GM21576 (cell line): ENCODE data around the gene ATRNL1.
"Not testable (repeated sequence)": the region's sequence is repeated elsewhere in the genome, so short reads cannot be mapped to it uniquely, and the experiment has no call there.

Source experiments
- ATAC-seq: cut with Tn5 transposase; IDR thresholded peaks from one replicate; pipeline ENCODE4 v1.9.1; 2021; ENCODE audit warnings: mild to moderate bottlenecking, moderate library complexity; ENCODE audit not compliant: unreplicated experiment

The ATRNL1 gene

DNA sequence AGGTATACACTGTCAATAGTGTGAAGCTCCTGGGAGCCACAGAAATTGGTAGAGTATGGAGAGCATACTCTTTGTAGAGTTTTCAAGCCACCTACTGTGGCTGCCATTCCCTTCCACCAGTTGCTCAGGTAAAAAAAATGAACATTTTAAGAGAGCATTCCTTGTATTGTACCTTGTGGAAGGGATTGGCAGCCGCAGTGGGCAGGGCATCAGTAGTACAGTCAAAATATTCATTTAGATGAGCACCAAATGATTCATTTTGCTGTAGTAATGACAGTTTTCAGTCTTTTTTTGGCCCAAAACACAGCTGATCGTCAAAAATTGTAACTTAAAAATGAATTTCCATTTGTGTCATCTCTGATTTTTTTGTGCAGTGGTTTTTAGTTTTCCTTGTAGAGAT is 304.9 kb downstream of the ATRNL1 start:
- ATAC-seq: no peak

DNA sequence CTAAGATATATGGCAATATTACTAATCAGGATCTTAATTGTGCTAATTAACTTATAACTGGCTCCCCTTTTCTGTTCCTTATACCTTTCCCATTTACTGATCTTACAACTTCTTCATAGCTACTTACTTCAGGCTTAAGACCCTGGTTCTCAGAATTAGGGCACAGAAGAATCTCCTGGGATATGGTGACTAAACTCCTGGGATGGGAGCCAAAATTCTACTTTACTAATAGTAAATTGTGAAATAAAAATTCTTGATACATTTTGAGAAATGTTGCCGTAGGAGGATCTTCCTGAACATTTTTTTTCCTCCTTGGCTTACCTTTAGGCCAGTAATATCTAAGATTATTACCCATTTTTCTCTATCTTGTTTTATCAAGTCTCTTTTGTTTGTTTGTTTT is 309.5 kb downstream of the ATRNL1 start:
- ATAC-seq: no peak

DNA sequence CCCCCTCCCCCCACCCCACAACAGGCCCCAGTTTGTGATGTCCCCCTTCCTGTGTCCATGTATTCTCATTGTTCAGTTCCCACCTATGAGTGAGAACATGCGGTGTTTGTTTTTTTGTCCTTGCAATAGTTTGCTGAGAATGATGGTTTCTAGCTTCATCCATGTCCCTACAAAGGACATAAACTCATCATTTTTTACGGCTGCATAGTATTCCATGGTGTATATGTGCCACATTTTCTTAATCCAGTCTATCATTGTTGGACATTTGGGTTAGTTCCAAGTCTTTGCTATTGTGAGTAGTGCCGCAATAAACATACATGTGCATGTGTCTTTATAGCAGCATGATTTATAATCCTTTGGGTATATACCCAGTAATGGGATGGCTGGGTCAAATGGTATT is 312.7 kb downstream of the ATRNL1 start:
- not testable (repeated sequence) for ATAC-seq

DNA sequence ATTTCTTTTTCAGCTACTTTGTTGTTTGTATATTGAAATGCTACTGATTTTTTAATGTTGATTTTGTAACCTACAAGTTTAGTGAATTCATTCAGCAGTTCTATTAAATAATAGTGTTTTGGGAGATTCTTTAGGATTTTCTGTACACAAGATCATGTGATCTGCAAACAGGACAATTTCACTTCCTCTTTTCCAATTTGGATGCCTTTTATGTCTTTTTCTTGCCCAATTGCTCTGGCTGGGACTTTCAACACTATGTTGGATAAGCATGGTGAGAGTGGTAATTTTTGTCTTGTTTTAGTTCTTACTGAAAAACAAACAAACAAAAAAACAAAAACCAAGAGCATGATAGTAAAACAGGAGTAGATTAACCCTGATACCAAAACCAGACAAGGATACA is 316.2 kb downstream of the ATRNL1 start:
- no peak for ATAC-seq

DNA sequence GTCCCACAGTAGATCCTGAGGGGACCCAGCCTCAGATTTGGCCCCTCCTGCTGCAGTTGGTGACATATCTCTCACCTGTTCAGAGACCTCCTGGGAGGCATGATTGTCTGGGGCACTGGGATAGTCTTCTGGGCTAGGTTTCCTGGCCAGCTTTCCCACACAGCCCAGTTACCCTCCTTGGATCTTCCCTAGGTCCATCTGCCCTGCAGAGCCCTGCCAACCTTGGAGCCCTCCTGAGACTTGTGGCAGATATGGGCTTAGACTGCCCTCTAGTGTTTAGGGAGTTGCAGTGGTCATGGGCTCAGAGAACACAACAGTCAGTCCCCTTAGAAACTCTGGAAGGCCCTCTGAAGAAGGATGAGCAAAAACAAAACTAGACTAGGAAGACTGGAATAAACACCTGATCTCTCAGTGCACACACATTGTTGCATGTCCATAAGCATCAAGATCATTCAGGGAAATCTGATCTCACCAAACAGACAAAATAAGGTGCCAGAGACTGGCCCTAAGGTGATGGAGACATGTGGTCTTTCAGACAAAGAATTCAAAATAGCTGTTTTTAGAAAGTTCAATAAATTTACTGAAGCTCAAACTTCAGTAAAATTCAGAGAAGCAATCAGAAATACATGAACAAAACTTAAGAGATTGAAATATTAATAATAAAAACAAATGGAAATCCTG is 324.6 kb downstream of the ATRNL1 start:
- peak; percentile 96 for ATAC-seq

DNA sequence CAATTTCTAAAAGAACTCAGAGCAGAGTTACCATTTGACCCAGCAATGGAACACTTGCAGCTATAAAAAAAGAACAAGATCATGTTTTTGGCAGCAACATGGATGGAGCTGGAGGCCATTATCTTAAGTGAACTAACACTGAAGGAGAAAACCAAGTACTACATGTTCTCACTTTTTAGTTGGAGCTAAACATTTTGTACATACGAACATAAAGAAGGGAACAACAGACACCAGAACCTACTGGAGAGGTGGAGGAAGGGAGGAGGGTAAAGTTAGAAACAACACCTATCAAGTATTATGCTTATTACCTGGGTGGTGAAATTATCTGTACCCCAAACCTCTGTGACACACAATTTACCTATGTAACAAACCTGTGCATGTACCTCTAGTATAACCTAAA is 329.5 kb downstream of the ATRNL1 start:
- ATAC-seq: no peak

DNA sequence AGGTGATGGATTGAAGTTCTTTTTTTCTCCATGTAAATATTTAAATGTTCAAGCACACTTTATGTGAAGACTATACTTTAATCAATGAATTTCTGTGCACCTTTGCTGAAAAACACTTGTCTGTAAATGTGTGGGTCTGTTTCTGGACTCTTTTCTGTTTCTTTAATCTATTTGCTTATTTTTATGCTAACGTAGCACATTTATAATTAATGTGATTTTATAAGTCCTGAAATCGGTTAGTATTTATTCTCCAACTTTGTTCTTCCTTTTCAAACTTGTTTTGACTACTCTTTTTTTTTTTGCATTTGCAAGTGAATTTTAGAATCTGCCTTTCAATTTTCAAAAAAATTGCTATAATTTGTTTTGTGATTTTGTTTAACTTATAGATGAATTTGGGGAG is 334.4 kb downstream of the ATRNL1 start:
- ATAC-seq: no peak

DNA sequence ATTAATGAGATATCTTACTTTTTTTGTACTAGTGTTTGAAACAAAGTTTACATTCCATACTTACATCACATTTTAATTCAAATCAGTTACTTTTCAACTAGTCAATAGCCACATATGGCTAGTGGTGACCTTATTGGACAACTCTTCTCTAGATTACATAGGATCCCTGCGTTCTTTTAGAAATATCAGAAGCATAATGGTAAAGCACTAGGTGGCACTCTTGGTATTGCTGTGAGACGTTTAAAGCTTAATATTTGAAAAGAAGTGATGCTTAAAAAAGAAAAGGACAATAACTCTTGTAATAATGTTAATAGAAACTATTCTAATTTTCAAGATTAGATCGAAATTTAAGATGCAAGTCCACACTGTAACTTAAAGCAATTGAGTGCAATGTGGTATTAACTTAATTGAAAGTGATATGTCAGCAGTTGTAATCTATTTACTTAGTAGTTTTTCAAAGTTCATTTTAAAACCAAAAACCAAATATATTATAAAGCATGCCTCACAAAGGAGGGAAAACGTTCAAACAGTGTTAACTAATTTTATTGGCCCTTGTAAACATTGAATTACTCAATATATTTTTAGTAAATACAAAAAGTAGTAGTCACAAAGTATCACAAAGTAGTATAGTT is 339.1 kb downstream of the ATRNL1 start:
- ATAC-seq: no peak

DNA sequence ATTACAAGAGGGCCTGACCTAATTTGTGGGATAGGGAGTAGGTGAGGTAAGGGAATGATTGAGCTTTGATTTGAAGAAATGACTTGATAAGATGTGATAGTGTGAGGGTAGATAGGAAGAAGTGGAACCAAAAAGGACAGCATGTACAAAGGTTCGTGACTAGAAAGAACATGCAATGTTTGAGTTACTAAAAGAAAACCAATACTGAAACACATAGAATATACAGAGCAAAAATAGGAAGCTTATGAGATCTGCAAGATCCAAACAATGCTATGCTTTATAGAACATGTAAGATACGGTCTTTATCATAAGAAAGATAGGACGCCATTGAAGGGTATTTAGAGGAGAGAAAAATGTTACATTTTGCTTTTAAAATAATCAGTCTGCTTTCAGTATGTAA is 343.8 kb downstream of the ATRNL1 start:
- ATAC-seq: no peak

DNA sequence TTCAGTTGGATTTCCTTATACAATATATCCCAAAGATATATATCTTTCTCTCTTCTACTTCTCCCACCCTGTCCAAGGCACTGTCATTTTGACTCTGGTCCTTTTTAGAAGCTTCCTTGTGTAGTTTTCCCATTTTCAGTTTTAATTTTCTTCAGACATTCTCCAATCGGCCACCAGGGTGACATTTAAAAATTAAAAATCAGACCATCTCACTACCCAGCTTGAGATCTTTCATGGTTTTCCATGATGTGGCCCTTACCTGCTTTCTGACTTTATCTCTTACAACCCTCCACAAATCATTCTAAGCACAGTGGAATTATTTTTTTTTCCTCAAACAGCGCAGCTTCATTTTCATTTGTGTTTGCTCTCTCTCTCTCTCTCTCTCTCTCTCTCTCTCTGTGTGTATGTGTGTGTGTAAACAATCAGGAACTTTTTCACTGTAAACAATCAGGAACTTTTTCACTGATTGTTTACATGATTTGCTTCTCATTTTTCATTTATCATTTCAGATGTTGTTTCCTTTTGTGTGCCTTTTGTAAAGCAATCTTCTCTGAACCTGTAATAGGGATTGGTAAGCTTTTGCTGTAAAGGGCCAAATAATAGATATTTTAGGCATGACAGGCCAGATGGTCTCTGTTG is 348.9 kb downstream of the ATRNL1 start:
- no peak for ATAC-seq

DNA sequence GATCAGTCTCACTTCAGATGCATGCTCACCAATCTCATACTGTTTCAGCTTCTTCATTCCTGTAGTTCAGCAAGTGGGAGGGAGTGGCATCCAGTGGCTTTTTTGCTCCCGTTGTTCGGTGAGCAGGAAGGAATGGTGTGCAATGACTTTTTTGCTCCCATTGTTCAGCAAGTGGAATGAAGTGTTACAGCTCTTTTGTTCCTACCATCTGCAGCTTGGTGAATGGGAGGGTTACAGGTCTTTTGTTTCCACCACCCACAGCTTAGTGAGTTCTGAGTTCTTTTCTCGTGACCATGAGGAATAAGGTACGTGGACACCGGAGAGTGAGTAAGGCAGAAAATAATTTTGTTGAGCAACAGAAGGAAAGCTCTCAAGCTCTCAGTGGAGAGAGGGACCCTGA is 363.6 kb downstream of the ATRNL1 start:
- no peak for ATAC-seq

DNA sequence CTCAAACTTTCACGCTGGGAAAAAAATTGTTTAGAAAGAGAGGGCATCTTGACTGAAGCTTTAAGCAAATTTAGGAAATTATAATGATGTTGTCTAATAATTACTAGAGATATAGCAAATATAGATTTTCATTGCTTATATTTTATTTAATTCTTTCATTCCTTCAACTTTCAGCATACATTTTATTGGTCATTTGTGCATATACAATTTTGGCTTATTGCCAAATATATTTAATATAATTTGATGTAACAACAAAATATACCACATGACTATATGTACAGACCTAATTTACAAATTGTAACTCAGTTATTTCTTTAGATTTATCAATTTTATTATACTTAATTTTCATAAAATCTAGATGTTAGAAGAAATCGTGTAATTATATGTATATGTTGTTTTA is 390.1 kb downstream of the ATRNL1 start:
- ATAC-seq: no peak

DNA sequence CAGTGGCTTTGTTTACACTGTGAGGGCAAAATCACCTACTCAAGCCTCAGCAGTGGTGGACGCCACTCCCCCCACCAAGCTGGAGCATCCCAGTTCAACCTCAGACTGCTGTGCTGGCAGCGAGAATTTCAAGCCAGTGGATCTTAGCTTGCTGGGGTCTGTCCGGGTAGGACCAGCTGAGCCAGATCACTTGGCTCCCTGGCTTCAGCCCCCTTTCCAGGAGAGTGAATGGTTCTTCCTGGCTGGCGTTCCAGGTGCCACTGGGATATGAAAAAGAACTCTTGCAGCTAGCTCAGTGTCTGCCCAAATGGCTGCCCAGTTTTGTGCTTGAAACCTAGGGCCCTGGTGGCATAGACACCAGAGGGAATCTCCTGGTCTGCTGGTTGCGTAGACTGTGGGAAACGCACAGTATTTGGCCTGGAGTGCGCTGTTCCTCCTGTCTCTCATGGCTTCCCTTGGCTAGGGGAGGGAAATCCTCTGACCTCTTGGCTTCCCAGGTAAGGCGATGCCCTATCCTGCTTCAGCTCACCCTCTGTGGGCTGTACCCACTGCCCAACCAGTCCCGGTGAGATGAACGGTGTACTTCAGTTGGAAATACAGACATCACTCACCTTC is 398.5 kb downstream of the ATRNL1 start:
- no peak for ATAC-seq

DNA sequence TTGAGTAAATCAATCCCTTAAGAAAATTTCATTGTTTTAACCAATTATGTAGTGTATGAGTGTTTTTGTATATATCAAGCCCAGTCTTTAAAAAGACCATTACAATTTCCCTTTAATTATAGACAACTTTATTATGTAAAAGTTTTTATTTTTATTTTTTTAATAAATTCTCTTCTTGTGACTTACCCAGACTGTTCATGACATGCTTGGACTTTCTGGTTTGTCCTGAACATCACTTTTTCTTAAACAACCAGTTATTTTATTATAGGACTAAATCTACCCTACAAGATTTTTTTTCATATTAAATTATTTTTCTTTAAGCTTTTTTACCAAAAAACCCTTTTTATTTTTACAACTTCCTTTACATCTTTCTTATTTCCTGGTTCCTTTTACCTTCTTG is 410.4 kb downstream of the ATRNL1 start:
- ATAC-seq: no peak

DNA sequence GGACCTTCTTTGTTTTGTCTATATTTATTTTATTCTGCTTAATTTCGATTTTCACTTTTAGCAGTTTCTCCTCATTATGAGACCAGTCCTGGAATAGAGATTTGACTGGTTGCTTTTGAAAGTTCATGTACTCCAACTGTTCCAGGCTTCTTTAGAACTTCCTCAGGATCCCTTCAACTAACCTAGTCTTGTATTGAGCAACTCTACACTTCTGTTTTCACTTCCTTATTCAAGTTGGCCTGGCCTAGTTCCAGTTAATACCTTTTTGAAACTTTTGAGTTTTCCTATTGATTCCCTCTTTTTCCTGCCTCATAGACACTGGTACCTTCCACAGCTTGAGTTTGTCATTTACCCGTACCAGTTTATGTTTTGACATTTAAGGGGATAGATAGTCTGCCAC is 421.7 kb downstream of the ATRNL1 start:
- no peak for ATAC-seq

DNA sequence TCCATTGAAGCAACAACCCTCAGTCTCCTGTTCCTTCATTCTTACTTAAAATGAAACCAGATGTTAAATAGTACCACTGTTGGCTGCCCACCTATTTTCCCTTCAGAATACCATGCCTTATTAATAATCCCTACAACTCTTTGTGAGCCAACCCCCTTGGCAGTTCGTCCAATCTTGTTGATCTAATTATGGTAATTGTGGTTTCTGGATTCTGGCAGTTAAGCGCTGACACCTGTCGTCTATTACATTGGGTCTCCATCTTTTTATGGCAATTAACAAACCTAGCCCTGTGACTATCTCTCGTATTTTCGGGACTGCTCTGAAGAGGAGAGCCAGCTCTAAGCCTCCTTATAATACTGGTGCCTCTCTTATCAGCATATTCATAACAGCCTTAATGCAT is 432.0 kb downstream of the ATRNL1 start:
- no peak for ATAC-seq

DNA sequence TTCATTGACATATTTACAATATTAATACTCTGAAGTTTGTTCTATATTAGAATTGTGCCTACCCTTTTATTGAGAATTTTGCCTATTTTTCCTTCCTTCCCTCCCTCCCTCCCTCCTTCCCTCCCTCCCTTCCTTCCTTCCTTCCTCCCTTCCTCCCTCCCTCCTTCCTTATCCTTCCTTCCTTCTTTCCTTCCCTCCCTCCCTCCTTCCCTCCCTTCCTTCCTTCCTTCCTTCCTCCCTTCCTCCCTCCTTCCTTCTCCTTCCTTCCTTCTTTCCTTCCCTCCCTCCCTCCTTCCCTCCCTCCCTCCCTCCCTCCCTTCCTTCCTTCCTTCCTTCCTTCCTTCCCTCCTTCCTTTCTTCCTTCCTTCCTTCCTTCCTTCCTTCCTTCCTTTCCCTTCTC is 434.5 kb downstream of the ATRNL1 start:
- ATAC-seq: not testable (repeated sequence)

DNA sequence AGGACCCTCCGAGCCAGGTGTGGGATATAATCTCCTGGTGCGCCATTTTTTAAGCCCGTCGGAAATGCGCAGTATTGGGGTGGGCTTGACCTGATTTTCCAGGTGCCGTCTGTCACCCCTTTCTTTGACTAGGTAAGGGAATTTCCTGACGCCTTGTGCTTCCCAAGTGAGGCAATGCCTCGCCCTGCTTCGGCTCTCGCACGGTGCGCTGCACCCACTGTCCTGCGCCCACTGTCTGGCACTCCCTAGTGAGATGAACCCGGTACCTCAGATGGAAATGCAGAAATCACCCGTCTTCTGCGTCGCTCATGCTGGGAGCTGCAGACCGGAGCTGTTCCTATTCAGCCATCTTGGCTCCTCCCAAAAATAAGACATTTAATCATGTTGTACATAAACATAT is 443.2 kb downstream of the ATRNL1 start:
- ATAC-seq: not testable (repeated sequence)

DNA sequence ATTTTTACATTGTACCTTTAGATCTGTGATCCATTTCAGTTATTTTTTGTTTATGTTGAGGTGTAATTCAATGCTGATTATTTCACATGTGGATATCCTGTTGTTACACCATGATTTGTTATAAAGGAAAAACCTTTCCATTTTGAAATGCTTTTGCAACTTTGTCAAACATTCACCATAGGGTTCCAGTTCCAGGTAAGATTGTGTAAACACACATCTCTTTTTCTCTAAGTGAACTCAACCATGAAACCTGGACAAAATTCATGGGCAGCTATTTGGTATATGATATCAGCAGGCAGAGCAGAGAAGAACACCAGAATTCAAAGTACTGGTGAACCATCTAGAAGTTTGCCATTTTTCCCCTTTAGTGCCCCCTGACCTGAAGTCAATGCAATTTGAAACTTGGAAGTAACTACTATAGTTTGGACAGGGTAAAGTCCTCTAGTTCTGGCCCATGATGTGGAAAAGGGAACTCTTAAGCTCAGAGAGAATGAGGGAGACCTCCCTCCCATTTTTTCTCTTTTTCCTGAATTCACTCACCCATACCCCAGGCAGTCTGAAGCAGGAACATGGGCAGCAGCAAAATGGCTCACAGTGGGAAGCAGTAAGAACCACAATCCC is 446.1 kb downstream of the ATRNL1 start:
- no peak for ATAC-seq

DNA sequence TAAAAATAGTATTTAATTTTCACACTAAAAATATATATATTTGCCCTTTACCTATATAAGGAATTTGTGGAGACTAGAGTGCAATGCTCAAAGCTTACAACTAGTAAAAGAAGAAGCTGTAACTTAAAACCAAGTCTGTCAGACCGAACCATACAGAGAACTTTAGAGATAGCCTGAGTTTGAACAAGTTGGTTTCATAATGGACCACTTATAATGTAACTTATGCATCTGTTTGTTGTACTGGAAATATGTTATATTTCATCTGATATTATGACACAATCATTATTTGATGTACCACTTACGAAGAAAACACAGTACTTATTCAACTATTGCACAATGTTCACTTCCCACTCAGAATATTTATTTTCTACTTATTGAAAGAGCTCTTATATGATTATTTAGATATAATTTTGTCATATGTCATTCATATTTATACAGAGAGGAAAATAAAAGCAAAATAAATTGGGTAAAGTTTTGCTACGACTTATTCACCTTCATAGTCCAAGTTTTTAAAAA is 462.8 kb downstream of the ATRNL1 start:
- ATAC-seq: no peak

DNA sequence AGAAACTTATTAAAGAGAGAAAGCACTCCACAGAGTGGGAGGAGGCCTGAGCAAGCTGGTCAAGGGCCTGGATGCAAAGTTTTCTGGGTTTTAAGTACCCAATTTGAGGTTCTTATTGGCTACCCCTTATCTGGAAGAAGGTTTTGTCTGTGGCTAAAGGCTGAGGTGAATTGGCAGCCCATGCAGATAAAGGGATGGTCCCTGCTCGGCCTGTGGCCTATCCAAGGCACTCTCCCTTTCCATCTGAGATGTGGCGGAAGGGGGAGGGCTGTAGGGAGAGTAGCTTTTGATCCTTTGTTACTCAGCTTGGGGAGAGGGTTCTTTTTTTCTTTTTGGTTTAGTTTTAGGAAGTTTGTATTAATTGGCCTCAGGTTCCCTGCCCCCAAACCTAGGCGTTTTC is 465.1 kb downstream of the ATRNL1 start:
- no peak for ATAC-seq
